Measurements from ENCODE around the gene TIMP2. TPM values are rescaled to one million over a fixed set of nuclear protein-coding genes. Genes with fewer than 3 reads are reported as not detected.

The TIMP2 gene
- total and polyA plus RNA-seq, 2 of the 13 experiments (the other 11 are each of a cell fraction or from before 2014, with no cell fraction given) = 3.8 to 8.5 TPM

DNA sequence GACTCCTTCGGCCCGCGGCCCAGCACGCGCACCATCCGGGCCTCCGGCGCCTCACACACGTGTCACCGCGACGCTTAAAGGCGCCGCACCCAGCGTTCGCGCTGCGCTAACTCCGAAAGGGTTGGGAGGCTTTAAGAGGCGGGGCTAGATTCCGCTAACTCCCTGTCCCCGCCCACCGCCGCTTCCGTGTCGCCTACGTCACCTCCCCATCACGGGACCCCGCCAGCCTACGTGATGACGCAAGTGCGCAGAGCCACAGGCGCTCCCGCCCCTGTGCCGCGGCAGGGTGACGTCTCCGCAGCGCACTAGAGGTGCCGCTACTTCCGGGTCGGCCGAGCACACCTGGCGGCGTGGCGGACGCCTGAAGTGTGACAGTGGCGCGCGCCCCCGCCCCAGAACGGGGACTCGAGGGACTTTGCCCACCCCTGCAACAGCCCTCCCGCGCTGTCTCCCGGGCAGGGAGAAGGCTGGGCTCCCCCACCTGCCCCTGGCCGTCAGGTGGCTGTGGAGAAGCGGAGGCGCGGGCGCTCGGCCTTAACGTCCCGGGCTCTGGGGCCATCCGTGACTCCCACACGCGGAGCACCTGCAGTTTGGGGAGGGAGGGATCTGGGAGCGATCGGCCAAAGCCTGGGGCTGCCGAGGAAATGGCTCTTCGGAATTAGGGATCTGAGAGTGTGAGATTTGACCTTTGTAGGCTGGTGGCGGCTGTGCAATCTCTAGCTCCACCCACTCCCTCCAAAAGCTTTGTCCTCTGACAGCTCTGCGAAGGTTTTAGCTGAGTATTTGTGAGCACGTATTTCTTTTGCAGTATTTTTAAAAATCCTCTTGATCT is 84.2 kb downstream of the TIMP2 start, which contains the start of gene USP36 (continued):
- TF ChIP-seq, protein P1, sequence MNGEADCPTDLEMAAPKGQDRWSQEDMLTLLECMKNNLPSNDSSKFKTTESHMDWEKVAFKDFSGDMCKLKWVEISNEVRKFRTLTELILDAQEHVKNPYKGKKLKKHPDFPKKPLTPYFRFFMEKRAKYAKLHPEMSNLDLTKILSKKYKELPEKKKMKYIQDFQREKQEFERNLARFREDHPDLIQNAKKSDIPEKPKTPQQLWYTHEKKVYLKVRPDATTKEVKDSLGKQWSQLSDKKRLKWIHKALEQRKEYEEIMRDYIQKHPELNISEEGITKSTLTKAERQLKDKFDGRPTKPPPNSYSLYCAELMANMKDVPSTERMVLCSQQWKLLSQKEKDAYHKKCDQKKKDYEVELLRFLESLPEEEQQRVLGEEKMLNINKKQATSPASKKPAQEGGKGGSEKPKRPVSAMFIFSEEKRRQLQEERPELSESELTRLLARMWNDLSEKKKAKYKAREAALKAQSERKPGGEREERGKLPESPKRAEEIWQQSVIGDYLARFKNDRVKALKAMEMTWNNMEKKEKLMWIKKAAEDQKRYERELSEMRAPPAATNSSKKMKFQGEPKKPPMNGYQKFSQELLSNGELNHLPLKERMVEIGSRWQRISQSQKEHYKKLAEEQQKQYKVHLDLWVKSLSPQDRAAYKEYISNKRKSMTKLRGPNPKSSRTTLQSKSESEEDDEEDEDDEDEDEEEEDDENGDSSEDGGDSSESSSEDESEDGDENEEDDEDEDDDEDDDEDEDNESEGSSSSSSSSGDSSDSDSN (CRISPR knock-in tag; IDR thresholded peaks at IDR 0.05) = peak; percentile 94
- TF ChIP-seq, protein P2, sequence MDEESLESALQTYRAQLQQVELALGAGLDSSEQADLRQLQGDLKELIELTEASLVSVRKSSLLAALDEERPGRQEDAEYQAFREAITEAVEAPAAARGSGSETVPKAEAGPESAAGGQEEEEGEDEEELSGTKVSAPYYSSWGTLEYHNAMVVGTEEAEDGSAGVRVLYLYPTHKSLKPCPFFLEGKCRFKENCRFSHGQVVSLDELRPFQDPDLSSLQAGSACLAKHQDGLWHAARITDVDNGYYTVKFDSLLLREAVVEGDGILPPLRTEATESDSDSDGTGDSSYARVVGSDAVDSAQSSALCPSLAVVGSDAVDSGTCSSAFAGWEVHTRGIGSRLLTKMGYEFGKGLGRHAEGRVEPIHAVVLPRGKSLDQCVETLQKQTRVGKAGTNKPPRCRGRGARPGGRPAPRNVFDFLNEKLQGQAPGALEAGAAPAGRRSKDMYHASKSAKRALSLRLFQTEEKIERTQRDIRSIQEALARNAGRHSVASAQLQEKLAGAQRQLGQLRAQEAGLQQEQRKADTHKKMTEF (CRISPR knock-in tag; IDR thresholded peaks at IDR 0.05) = peak; percentile 99
- TF ChIP-seq MEF2D (CRISPR knock-in tag; IDR thresholded peaks at IDR 0.05) (peak; percentile 94), REL (CRISPR knock-in tag; conservative IDR thresholded peaks at IDR 0.05) (0 out of 2 replicates have a peak, but pooled peaks have one; percentile 90), NR3C1 (CRISPR knock-in tag; IDR thresholded peaks at IDR 0.05) (no peak), ZNF713 (CRISPR knock-in tag; IDR thresholded peaks at IDR 0.05) (peak; percentile 94; the same call in 1 of the 2 replicates), TOE1 (CRISPR knock-in tag; IDR thresholded peaks at IDR 0.05) (no peak; the same call in 1 of the 2 replicates), NFE2L1 (CRISPR knock-in tag; IDR thresholded peaks at IDR 0.05; ENCODE audit: borderline replicate concordance) (0 out of 2 replicates have a peak, but pooled peaks have one; percentile 56), SRF (IDR thresholded peaks at IDR 0.05; ENCODE audit: low read depth, low read length) (peak; percentile 75; the same call in 1 of the 2 replicates), PHB2 (IDR thresholded peaks at IDR 0.05; ENCODE audit: partially characterized antibody) (no peak), NR2F2 (IDR thresholded peaks at IDR 0.05; ENCODE audit: borderline replicate concordance, low read depth) (no peak), ETV5 (CRISPR knock-in tag; IDR thresholded peaks at IDR 0.05; ENCODE audit: borderline replicate concordance) (peak; percentile 82; the same call in 1 of the 2 replicates), PRMT3 (CRISPR knock-in tag; IDR thresholded peaks at IDR 0.05; ENCODE audit: borderline replicate concordance, low read depth) (peak; percentile 30; the same call in 1 of the 2 replicates), PHF20 (CRISPR knock-in tag; IDR thresholded peaks at IDR 0.05) (peak; percentile 94), ZNF33B (CRISPR knock-in tag; IDR thresholded peaks at IDR 0.05) (peak; percentile 46; the same call in 1 of the 2 replicates), ZNF260 (CRISPR knock-in tag; IDR thresholded peaks at IDR 0.05; ENCODE audit: borderline replicate concordance, low read depth) (peak; percentile 87; the same call in 1 of the 2 replicates)
- TF ChIP-seq, protein P3, sequence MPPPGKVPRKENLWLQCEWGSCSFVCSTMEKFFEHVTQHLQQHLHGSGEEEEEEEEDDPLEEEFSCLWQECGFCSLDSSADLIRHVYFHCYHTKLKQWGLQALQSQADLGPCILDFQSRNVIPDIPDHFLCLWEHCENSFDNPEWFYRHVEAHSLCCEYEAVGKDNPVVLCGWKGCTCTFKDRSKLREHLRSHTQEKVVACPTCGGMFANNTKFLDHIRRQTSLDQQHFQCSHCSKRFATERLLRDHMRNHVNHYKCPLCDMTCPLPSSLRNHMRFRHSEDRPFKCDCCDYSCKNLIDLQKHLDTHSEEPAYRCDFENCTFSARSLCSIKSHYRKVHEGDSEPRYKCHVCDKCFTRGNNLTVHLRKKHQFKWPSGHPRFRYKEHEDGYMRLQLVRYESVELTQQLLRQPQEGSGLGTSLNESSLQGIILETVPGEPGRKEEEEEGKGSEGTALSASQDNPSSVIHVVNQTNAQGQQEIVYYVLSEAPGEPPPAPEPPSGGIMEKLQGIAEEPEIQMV (CRISPR knock-in tag; IDR thresholded peaks at IDR 0.05; ENCODE audit: low read depth) = peak; percentile 92
- TF ChIP-seq, protein P4, sequence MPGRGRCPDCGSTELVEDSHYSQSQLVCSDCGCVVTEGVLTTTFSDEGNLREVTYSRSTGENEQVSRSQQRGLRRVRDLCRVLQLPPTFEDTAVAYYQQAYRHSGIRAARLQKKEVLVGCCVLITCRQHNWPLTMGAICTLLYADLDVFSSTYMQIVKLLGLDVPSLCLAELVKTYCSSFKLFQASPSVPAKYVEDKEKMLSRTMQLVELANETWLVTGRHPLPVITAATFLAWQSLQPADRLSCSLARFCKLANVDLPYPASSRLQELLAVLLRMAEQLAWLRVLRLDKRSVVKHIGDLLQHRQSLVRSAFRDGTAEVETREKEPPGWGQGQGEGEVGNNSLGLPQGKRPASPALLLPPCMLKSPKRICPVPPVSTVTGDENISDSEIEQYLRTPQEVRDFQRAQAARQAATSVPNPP (CRISPR knock-in tag; IDR thresholded peaks at IDR 0.05) = peak; percentile 98
- TF ChIP-seq, protein P5, sequence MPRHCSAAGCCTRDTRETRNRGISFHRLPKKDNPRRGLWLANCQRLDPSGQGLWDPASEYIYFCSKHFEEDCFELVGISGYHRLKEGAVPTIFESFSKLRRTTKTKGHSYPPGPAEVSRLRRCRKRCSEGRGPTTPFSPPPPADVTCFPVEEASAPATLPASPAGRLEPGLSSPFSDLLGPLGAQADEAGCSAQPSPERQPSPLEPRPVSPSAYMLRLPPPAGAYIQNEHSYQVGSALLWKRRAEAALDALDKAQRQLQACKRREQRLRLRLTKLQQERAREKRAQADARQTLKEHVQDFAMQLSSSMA (CRISPR knock-in tag; IDR thresholded peaks at IDR 0.05) = peak; percentile 78
- TF ChIP-seq, protein P6, sequence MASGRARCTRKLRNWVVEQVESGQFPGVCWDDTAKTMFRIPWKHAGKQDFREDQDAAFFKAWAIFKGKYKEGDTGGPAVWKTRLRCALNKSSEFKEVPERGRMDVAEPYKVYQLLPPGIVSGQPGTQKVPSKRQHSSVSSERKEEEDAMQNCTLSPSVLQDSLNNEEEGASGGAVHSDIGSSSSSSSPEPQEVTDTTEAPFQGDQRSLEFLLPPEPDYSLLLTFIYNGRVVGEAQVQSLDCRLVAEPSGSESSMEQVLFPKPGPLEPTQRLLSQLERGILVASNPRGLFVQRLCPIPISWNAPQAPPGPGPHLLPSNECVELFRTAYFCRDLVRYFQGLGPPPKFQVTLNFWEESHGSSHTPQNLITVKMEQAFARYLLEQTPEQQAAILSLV (CRISPR knock-in tag; IDR thresholded peaks at IDR 0.05; ENCODE audit: borderline replicate concordance) = peak; percentile 98
